Spleen (tissue), 7 donors: ENCODE results near the gene ATG4A.

Source experiments
- POLR2A ChIP-seq, 3 donors: fragments of 450-650 bp; IDR thresholded peaks; one replicate each; pipeline ENCODE4 v1.5.1; 2017; ENCODE audit warnings: antibody characterized with exemption in 3 of 3, mild to moderate bottlenecking in 1 of 3
- TF ChIP-seq, protein P1 (sequence below), 11 experiments: fragments of 200-600 bp in 7 of 11; fragments of 450-650 bp in 4 of 11; sonication (generic) in 4 of 11; IDR thresholded peaks in 8 of 11; conservative IDR thresholded peaks in 3 of 11; 1 replicate in 7 of 11; 2 replicates in 4 of 11; pipeline versions ENCODE4 v1.4.0 to v1.8.0; 2016 to 2021; ENCODE audit warnings: antibody characterized with exemption in 11 of 11, inconsistent platforms in 4 of 11, mild to moderate bottlenecking in 1 of 11
- donor health status: DM: no; HTN: no; CAD: no; lungs with moderate emphysema.
- donor health status: DM: no; HTN: no; CAD: no.
- donor health status: DM: no; HTN: no; CAD: no.

- TF ChIP-seq, protein P1, sequence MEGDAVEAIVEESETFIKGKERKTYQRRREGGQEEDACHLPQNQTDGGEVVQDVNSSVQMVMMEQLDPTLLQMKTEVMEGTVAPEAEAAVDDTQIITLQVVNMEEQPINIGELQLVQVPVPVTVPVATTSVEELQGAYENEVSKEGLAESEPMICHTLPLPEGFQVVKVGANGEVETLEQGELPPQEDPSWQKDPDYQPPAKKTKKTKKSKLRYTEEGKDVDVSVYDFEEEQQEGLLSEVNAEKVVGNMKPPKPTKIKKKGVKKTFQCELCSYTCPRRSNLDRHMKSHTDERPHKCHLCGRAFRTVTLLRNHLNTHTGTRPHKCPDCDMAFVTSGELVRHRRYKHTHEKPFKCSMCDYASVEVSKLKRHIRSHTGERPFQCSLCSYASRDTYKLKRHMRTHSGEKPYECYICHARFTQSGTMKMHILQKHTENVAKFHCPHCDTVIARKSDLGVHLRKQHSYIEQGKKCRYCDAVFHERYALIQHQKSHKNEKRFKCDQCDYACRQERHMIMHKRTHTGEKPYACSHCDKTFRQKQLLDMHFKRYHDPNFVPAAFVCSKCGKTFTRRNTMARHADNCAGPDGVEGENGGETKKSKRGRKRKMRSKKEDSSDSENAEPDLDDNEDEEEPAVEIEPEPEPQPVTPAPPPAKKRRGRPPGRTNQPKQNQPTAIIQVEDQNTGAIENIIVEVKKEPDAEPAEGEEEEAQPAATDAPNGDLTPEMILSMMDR (IDR thresholded peaks at IDR 0.05 in 8 of 11, conservative IDR thresholded peaks at IDR 0.05 in 3 of 11) = no peak
- no peak for TF ChIP-seq POLR2A (IDR thresholded peaks at IDR 0.05)
Observed at GRCh38 chrX:108070891-108071290, 20.7 kb upstream of the ATG4A start.
